Measurements from ENCODE around the gene EPSTI1. TPM values are rescaled to one million over a fixed set of nuclear protein-coding genes. Genes with fewer than 3 reads are reported as not detected.
A peak's percentile ranks its signal among the peaks of the same experiment; 100 is the strongest.
"Not testable (repeated sequence)": the region's sequence is repeated elsewhere in the genome, so short reads cannot be mapped to it uniquely, and the experiment has no call there.

EPSTI1 gene
- total RNA-seq, result 6.0 and 7.4 TPM in 2 replicates
- long read RNA-seq, transcript EPSTI1-201 (11 exons, 3,114 nt), result major isoform, 10 of 14 reads
- long read RNA-seq, partial matches to known transcripts, result 0 of 14 reads
- long read RNA-seq, other reads (novel, unspliced or antisense), result 3 of 14 reads

- Mint-ChIP-seq H3K36me3 (ENCODE audit: insufficient read depth) (no peaks in the 10 kb centered on the region), H3K4me3 (ENCODE audit: low read depth) (peak within 1 kb of the TSS; percentile 76), H3K9me3 (ENCODE audit: low read depth) (no peaks in the 10 kb centered on the region), H3K27ac (peak within 1 kb of the TSS; percentile 94), H3K4me1 (ENCODE audit: low read depth) (peaks cover 18% of the 10 kb centered on the region), H3K27me3 (peaks cover 4% of the 10 kb centered on the region)
- DNase-seq (ENCODE audit: low spot score, unreplicated experiment), result peak; percentile 30
- TF ChIP-seq CTCF (IDR thresholded peaks at IDR 0.05; ENCODE audit: unreplicated experiment), result no peak
Observed at GRCh38 chr13:42991898-42992763, at the start of gene EPSTI1. EPSTI1 (minus strand) TSS chr13:42992241; CDS start chr13:42992165, 76 bp downstream.

- Mint-ChIP-seq H3K4me3 (ENCODE audit: low read depth) (no peak overlapping the region), H3K36me3 (ENCODE audit: insufficient read depth) (peaks cover 21% of the 10 kb centered on the region), H3K27me3 (no peaks in the 10 kb centered on the region), H3K27ac (peak overlapping the region; percentile 81), H3K9me3 (ENCODE audit: low read depth) (peaks cover 13% of the 10 kb centered on the region), H3K4me1 (ENCODE audit: low read depth) (peaks cover 50% of the 10 kb centered on the region)
- TF ChIP-seq CTCF (IDR thresholded peaks at IDR 0.05; ENCODE audit: unreplicated experiment), result no peak
- DNase-seq (ENCODE audit: low spot score, unreplicated experiment), result no peak
Observed at GRCh38 chr13:43041369-43041921, 49.4 kb upstream of the EPSTI1 start.

- Mint-ChIP-seq H3K36me3 (ENCODE audit: insufficient read depth) (peaks cover 18% of the 10 kb centered on the region), H3K27ac (peak overlapping the region; percentile 91), H3K9me3 (ENCODE audit: low read depth) (peaks cover 10% of the 10 kb centered on the region), H3K4me3 (ENCODE audit: low read depth) (peak overlapping the region; percentile 29), H3K4me1 (ENCODE audit: low read depth) (peaks cover 49% of the 10 kb centered on the region)
- H3K27me3 Mint-ChIP-seq; DNase-seq (ENCODE audit: low spot score, unreplicated experiment): not testable (repeated sequence)
Observed at GRCh38 chr13:43040581-43041368, 48.7 kb upstream of the EPSTI1 start.

- peaks cover 8% of the 10 kb centered on the region for H3K9me3 Mint-ChIP-seq (ENCODE audit: low read depth)
- no peak for TF ChIP-seq CTCF (IDR thresholded peaks at IDR 0.05; ENCODE audit: unreplicated experiment)
- H3K4me1 Mint-ChIP-seq (ENCODE audit: low read depth), result peaks cover 47% of the 10 kb centered on the region
- H3K27me3 Mint-ChIP-seq, result no peaks in the 10 kb centered on the region
- peak overlapping the region; percentile 91 for H3K27ac Mint-ChIP-seq
- no peak for DNase-seq (ENCODE audit: low spot score, unreplicated experiment)
- H3K4me3 Mint-ChIP-seq (ENCODE audit: low read depth), result peak overlapping the region; percentile 25
- peaks cover 17% of the 10 kb centered on the region for H3K36me3 Mint-ChIP-seq (ENCODE audit: insufficient read depth)
Observed at GRCh38 chr13:43039966-43040365, 47.9 kb upstream of the EPSTI1 start.

GRCh38 chr13:43036351-43037250 lies 44.6 kb upstream of the EPSTI1 start:
- no peaks in the 10 kb centered on the region for H3K27me3 Mint-ChIP-seq
- peaks cover 26% of the 10 kb centered on the region for H3K36me3 Mint-ChIP-seq (ENCODE audit: insufficient read depth)
- peaks cover 30% of the 10 kb centered on the region for H3K4me1 Mint-ChIP-seq (ENCODE audit: low read depth)
- H3K9me3 Mint-ChIP-seq (ENCODE audit: low read depth), result peaks cover 11% of the 10 kb centered on the region
- H3K4me3 Mint-ChIP-seq (ENCODE audit: low read depth), result no peak overlapping the region
- no peak for TF ChIP-seq CTCF (IDR thresholded peaks at IDR 0.05; ENCODE audit: unreplicated experiment)
- DNase-seq (ENCODE audit: low spot score, unreplicated experiment), result no peak
- H3K27ac Mint-ChIP-seq, result no peak overlapping the region

Data from progenitor cell of endocrine pancreas (in vitro differentiated cells).